ENCODE measurements around the gene ACSM2A.

- no peak for TF ChIP-seq TAF1 (IDR thresholded peaks at IDR 0.05; ENCODE audit: borderline replicate concordance, insufficient read depth, low read length)
- no peak for TF ChIP-seq FOXP2 (optimal IDR thresholded peaks at IDR 0.05; ENCODE audit: borderline replicate concordance, extremely low read depth, extremely low read length, insufficient read depth)
- TF ChIP-seq POLR2AphosphoS5 (IDR thresholded peaks at IDR 0.05; ENCODE audit: low read depth, low read length) = no peak
- peak in 1 of 2 experiments; percentile 68; a peak in 2 of 4 replicates for TF ChIP-seq REST (IDR thresholded peaks at IDR 0.05; ENCODE audit: insufficient read depth in 1 of 2, low read depth in 2 of 2, low read length in 2 of 2)
- TF ChIP-seq SIN3A (IDR thresholded peaks at IDR 0.05; ENCODE audit: borderline replicate concordance, insufficient read depth, low read length) = no peak
Observed at GRCh38 chr16:20424129-20424866, 27.0 kb upstream of the ACSM2A start.

Data from PFSK-1 (cell line).